Esophagus squamous epithelium (tissue), 4 donors: ENCODE measurements around the gene PROS1.

Experiments used
- POLR2A ChIP-seq, 4 donors: fragments of 450-650 bp; IDR thresholded peaks; one replicate each; pipeline ENCODE4 v1.6.1; 2017; ENCODE audit warnings: antibody characterized with exemption in 4 of 4, mild to moderate bottlenecking in 4 of 4, moderate library complexity in 3 of 4
- TF ChIP-seq, protein P1 (sequence below), 6 experiments: fragments of 450-650 bp in 4 of 6; fragments of 200-600 bp in 2 of 6; sonication (generic) in 2 of 6; IDR thresholded peaks; one replicate each; pipeline ENCODE4 v1.5.1; 2016 to 2019; ENCODE audit warnings: antibody characterized with exemption in 6 of 6, mild to moderate bottlenecking in 4 of 6, moderate library complexity in 4 of 6

DNA sequence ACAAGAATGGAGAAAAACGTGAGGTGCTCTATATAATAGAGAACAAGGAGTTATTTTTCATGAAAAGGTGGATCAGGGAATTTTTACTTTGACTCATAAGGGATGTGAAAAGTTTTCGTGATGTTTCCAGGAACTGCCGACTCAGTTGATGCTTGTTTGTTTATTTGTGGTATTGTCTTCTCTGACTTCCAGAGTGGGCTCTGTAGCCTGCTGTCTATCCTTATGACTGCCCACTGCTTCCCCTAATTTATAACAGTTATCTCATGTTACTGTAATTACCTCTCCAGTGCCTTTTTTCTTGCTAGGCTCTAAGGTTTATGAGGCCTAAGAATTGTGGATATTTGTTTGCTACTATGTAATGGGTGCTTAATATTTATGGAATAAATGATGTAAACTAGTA is 18.5 kb upstream of the PROS1 start:
- TF ChIP-seq, protein P1, sequence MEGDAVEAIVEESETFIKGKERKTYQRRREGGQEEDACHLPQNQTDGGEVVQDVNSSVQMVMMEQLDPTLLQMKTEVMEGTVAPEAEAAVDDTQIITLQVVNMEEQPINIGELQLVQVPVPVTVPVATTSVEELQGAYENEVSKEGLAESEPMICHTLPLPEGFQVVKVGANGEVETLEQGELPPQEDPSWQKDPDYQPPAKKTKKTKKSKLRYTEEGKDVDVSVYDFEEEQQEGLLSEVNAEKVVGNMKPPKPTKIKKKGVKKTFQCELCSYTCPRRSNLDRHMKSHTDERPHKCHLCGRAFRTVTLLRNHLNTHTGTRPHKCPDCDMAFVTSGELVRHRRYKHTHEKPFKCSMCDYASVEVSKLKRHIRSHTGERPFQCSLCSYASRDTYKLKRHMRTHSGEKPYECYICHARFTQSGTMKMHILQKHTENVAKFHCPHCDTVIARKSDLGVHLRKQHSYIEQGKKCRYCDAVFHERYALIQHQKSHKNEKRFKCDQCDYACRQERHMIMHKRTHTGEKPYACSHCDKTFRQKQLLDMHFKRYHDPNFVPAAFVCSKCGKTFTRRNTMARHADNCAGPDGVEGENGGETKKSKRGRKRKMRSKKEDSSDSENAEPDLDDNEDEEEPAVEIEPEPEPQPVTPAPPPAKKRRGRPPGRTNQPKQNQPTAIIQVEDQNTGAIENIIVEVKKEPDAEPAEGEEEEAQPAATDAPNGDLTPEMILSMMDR (IDR thresholded peaks at IDR 0.05): no peak
- TF ChIP-seq POLR2A (IDR thresholded peaks at IDR 0.05): no peak
